T-helper 1 cell (primary cell): ENCODE results near the gene SLC6A16.
"Not testable (repeated sequence)": the region's sequence is repeated elsewhere in the genome, so short reads cannot be mapped to it uniquely, and the experiment has no call there.

Source experiments
- DNase-seq, 5 donors: peaks; one replicate each; pipeline ENCODE4 v3.0.0-alpha.2; 2012 to 2020

SLC6A16 gene

GRCh38 chr19:49328741-49329140 is 3.8 kb upstream of the SLC6A16 start:
- DNase-seq = no peak

GRCh38 chr19:49327878-49328544 is 3.0 kb upstream of the SLC6A16 start:
- DNase-seq = peak in 2 of 5 donors; percentile 20 to 48

- DNase-seq = no peak
Observed at GRCh38 chr19:49326165-49326704, 1.2 kb upstream of the SLC6A16 start.

DNA sequence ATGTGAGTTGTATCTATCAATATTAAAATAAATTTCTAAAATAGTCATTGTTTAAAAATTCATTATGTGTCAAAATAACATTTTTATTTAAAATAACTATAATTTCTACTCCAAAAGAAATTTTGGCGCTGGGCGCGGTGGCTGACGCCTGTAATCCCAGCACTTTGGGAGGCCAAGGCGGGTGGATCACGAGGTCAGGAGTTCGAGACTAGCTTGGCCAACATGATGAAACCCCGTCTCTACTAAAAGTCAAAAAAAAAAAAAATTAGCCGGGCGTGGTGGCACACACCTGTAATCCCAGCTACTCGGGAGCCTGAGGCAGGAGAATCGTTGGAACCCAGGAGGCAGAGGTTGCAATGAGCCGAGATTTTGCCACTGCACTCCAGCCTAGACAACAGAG is 765 bp upstream of the SLC6A16 start:
- DNase-seq = not testable (repeated sequence)

DNA sequence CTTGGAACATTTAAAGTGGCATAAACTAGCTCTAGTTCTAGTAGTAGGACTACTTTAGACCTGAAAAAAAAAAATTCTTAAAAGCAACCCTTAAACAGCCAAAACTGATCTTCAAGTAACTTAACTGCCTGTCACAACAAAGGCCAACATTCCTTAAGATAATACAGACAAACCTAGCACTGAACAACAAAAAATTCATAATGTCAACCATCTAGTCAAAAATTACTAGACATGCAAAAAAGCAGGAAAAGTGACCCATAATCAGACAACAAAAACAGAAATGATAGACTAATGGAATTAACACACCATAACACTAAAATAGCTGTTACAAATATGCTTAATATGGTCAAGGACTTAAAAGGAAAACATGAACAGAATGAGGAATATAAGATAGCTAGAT is 6.7 kb downstream of the SLC6A16 start:
- no peak for DNase-seq

GRCh38 chr19:49316284-49316683 is 8.7 kb downstream of the SLC6A16 start:
- no peak for DNase-seq

DNA sequence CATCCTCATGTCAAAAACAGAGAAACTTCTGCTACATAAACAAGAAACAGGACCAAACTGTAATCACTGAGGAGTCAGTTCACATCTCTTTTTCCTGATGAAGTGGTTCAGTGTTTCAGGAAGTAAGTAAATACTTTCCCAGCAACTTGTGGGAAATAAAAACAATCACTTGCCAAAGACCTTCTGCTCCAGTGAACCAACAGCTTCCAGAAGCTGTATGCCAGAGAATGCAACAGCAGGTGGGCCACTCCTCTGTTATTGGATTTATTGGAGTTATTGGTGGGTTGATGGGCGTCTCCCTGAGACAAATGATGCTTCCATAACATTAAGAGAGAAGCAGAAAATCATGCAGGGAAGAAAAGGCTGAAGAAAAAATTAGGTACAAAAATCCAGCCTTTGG is 9.9 kb downstream of the SLC6A16 start:
- DNase-seq = no peak

DNA sequence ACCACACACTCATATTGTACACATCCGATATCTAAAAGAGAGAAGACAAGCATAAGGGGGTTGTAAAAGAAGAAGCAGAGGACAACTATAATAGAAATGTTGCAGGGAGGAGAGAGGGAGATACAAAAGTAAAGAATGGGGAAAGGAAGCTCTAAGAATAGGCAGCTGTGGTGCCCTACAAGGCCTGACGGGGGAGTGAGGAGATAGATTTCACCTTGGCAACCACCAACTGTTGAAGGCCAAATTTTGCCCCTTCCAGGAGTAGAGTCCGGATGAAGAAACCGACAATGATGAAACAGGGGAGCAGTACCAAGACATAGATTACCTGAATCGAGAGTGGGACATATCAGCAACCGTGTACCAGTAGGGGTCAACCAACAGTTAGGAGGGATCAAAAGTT is 15.9 kb downstream of the SLC6A16 start:
- no peak for DNase-seq

- DNase-seq = not testable (repeated sequence)
Observed at GRCh38 chr19:49306734-49307133, 18.3 kb downstream of the SLC6A16 start.

- DNase-seq = no peak
Observed at GRCh38 chr19:49301866-49302252, 23.1 kb downstream of the SLC6A16 start.

DNA sequence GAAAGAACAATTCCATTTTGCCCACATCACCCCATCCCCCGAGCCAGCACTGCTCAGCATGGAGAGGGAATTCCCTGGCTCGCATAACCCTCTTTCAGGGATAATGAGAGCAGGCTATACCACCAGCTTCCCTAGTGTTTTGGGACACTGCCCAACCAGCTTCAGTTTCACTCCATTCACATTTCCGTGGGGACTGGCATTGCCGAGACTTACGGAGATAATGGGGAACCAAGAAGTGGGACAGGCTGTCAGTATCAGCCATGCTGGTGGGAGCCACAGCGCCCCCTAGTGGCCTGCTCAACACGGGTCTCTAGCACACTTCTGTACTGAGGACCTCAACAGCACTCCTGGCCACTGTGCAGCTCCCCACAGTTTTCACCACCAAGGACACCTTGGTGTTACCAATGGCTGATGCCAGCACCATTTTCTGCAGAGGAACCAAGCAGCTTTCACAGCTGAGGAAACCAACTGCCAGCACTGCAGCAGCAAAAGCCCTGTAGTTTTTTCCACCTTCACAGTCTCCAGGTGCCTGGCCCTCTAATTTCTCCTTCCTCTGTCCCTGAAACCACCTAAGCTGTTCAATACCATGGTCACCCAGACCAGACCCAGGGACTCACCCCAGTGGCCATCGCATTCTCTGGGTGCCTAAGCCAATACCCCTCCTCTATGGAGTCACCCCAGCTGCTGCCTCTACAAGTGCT is 23.7 kb downstream of the SLC6A16 start:
- DNase-seq = peak; percentile 43 to 77 (median 70)

GRCh38 chr19:49298653-49299052 is 26.3 kb downstream of the SLC6A16 start:
- not testable (repeated sequence) for DNase-seq

DNA sequence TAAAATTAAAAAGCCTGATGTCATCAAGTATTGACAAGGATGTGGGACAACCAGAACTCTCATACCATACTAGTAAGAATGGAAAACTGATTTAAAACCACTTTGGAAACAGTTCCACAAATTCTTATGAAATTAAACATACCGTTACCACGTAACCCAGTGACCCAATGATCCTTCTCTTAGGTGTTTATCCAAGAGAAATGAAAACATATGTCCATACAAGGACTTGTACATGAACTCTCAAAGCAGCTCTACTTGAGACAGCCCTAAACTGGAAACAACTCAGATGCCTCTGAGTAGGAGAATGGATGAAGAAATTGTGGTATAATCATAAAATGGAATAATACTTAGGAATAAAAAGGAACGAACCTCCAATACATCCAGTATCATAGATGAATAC is 27.6 kb downstream of the SLC6A16 start:
- DNase-seq = no peak

- DNase-seq = no peak
Observed at GRCh38 chr19:49295208-49295880, 29.6 kb downstream of the SLC6A16 start.

GRCh38 chr19:49294401-49294800 is 30.6 kb downstream of the SLC6A16 start:
- no peak for DNase-seq

GRCh38 chr19:49290517-49290916 is 34.5 kb downstream of the SLC6A16 start:
- DNase-seq = no peak

DNA sequence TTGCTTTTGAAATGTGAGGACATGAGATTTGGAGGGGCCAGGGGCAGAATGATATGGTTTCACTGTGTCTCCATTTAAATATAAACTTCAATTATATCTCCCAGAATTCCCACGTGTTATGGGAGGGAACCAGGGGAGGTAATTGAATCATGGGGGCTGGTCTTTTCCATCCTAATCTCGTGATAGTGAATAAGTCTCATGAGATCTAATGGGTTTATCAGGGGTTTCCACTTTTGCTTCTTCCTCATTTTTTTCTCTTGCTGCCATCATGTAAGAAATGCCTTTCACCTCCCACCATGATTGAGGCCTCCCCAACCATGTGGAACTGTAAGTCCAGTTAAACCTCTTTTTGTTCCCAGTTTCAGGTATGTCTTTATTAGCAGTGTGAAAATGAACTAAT is 35.7 kb downstream of the SLC6A16 start:
- not testable (repeated sequence) for DNase-seq

- DNase-seq = not testable (repeated sequence)
Observed at GRCh38 chr19:49288205-49288604, 36.8 kb downstream of the SLC6A16 start.

- no peak for DNase-seq
Observed at GRCh38 chr19:49287141-49287770, 37.7 kb downstream of the SLC6A16 start.

DNA sequence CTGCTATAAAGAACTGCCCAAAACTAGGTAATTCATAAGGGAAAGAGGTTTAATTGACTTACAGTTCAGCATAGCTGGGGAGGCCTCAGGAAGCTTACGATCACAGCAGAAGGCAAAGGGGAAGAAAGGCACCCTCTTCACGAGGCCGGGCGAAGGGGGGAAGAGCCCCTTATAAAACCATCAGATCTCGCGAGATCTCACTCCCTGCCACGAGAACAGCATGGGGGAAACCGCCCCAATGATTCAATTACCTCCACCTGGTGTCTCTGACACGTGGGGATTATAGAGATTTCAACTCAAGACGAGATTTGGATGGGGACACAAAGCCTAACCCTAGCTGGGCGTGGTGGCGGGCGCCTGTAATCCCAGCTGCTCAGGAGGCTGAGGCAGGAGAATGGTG is 42.8 kb downstream of the SLC6A16 start:
- no peak for DNase-seq

DNA sequence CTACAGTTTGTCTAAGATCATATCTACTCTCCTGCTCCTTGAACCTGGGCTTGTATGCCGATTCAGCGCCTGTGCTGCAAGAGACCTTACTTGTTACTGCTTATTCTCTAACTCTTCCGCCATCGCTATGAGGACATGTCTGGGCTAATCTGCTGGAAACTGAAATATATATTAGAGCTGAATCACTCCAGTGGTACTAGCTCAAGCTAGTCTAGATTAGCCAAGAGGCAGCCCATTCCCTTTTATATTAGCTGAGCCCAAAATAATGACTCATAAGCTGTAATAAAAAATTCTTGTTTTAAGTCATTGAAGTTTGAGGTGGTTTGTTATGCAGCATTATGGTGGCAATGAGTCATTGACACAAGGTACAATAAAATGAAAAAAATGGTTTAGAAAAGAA is 52.8 kb downstream of the SLC6A16 start:
- DNase-seq = no peak

GRCh38 chr19:49271080-49271753 is 53.8 kb downstream of the SLC6A16 start:
- no peak for DNase-seq

- peak in 2 of 5 donors; percentile 7 to 10 for DNase-seq
Observed at GRCh38 chr19:49266409-49266808, 58.6 kb downstream of the SLC6A16 start.
